ENCODE measurements around the gene TSLP.

GRCh38 chr5:111120911-111121310 lies 49.4 kb downstream of the TSLP start:
- TF ChIP-seq REST (IDR thresholded peaks at IDR 0.05; ENCODE audit: borderline replicate concordance), result no peak
- TF ChIP-seq REST (CRISPR knock-in tag; IDR thresholded peaks at IDR 0.05; ENCODE audit: low read depth), result no peak
- no peak for TF ChIP-seq CTCF (IDR thresholded peaks at IDR 0.05 in 2 of 3, conservative IDR thresholded peaks at IDR 0.05 in 1 of 3; ENCODE audit: insufficient read depth in 2 of 3, low read depth in 1 of 3, low read length in 3 of 3)
- TF ChIP-seq MAFK (IDR thresholded peaks at IDR 0.05; ENCODE audit: low read length), result no peak
- no peak for TF ChIP-seq ZC3H4 (CRISPR knock-in tag; IDR thresholded peaks at IDR 0.05; ENCODE audit: borderline replicate concordance)
- TF ChIP-seq CBFA2T3 (IDR thresholded peaks at IDR 0.05), result no peak
- TF ChIP-seq NFYB (IDR thresholded peaks at IDR 0.05; ENCODE audit: extremely low read depth, insufficient read length), result no peak
- no peak for TF ChIP-seq NR2C2 (CRISPR knock-in tag; IDR thresholded peaks at IDR 0.05)
- no peak for TF ChIP-seq NR2C2 (tag; IDR thresholded peaks at IDR 0.05)
